GM21576 (cell line): ENCODE results near the gene RGCC.

Experiments
- ATAC-seq: cut with Tn5 transposase; IDR thresholded peaks from one replicate; pipeline ENCODE4 v1.9.1; 2021; ENCODE audit warnings: mild to moderate bottlenecking, moderate library complexity; ENCODE audit not compliant: unreplicated experiment

RGCC gene

GRCh38 chr13:41514853-41515395 lies 57.6 kb downstream of the RGCC start:
- ATAC-seq = no peak

GRCh38 chr13:41515491-41516139 lies 58.3 kb downstream of the RGCC start:
- no peak for ATAC-seq

DNA sequence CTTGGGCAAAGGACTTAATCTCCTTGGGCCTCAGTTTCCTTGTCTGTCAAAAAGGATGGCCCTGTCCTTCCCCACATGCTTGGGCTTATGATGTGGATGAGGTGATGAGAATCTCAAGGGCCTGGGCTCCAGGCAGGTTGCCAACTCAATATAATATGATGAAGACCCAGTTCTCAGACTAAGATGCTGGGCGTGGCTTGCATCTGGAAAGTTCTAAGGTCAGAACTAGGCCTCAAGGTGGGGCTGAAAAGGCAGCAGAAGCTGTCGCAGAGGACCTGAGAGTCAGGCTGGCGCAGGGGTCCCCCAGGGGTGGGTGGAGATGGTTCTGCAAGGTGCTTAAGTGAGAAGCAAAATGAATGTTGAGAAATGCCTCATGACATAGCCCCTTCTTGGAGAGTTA lies 58.8 kb downstream of the RGCC start:
- no peak for ATAC-seq

DNA sequence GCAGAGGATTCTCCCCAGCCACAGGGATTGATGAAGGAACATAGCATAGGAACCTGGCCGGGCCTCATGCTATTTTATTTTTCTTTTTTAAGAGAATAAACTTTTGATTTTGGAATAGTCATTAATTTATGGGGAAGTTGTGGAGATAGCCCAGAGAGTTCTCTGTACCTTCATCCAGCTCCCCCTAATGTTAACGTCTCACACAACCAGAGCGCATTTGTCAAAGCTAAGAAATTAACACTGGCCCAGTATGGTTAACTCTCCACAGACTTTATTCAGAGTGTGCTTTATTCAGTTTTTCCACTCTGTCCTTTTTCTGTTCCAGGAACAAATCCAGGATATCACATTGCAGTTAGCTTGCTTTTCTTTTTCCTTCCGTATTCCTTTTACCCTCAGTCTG lies 59.4 kb downstream of the RGCC start:
- no peak for ATAC-seq

DNA sequence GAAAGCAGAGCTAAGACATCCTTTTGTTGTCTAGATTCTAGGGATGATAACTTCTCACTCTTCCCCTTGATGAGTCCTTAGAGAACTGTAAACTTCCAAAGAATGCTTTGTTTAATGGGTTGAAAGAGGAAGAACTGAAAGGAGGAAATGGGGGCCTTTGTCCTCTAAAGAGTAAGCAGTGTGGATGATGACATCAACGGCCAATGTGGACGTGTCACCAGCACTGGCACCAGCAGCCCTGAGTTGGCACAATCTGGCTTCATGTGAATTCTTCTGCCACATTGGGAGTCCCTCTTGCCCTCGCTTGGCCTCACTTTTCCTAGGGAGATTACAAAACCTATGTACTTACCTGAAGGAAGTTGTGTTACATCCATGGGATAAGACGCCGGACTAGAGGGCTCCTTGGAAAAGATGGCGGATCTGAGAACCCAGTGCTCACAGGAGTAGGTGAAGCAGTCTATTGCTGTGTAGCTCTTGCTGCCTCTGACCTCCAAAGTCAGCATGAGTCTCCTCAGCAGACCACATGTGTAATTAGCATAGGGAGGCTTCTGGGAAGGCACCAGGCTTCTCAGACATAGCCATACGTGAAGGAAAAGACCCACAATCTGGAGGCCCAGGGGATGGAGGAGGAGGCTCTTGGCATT lies 62.8 kb downstream of the RGCC start:
- no peak for ATAC-seq
